Measurements from ENCODE around the gene RBP7.

Gene RBP7

DNA sequence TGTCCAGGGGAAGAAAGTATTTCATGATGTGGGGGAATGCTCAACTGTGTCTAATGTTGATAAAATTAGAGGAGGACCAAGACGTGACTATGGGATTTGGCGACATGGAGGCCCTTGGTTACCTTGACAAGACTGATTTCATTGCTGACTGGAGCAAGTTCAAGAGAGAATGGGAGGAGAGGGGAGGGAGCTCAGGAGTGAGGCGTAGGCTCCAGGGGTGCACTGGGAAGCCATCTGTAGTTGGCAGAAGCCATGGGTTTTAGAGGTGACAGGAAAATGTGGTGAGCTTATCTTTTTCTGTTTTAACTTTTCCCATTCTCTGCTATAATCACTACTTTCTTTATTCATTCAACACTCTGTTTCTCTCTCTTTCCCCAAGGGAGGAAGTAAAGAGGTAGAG, 51.6 kb downstream of the RBP7 start:
- no peak overlapping the region for H3K4me2 ChIP-seq (ENCODE audit: low read depth, low read length, poor library complexity, severe bottlenecking)
- H3K9ac ChIP-seq (ENCODE audit: low read depth, low read length, poor library complexity, severe bottlenecking) = no peak overlapping the region
- peaks cover 72% of the 10 kb centered on the region; the same call in 1 of the 2 replicates for H3K79me2 ChIP-seq (ENCODE audit: insufficient read depth, low read length)
- no peaks in the 10 kb centered on the region for H3K9me3 ChIP-seq (ENCODE audit: insufficient read depth, low read depth, low read length)
- no peak overlapping the region for H2AFZ ChIP-seq (ENCODE audit: low read length)
- peaks cover 6% of the 10 kb centered on the region; the same call in 1 of the 2 replicates for H3K36me3 ChIP-seq (ENCODE audit: insufficient read depth, low read length)
- H3K4me3 ChIP-seq (ENCODE audit: low read length, poor library complexity, severe bottlenecking) = no peak overlapping the region
- H3K9me2 ChIP-seq (replicated peaks; ENCODE audit: low read depth, low read length) = no peaks in the 10 kb centered on the region
- H3K4me1 ChIP-seq (ENCODE audit: insufficient read depth, low read length, poor library complexity, severe bottlenecking) = peaks cover 15% of the 10 kb centered on the region
- no peaks in the 10 kb centered on the region for H3K27me3 ChIP-seq (ENCODE audit: insufficient read depth, low read length, poor library complexity, severe bottlenecking)
- H4K20me1 ChIP-seq (ENCODE audit: insufficient read depth, low read length, poor library complexity, severe bottlenecking) = peaks cover 3% of the 10 kb centered on the region
- H3F3A ChIP-seq (ENCODE audit: low read depth) = no peaks in the 10 kb centered on the region
- TF ChIP-seq, protein P1, sequence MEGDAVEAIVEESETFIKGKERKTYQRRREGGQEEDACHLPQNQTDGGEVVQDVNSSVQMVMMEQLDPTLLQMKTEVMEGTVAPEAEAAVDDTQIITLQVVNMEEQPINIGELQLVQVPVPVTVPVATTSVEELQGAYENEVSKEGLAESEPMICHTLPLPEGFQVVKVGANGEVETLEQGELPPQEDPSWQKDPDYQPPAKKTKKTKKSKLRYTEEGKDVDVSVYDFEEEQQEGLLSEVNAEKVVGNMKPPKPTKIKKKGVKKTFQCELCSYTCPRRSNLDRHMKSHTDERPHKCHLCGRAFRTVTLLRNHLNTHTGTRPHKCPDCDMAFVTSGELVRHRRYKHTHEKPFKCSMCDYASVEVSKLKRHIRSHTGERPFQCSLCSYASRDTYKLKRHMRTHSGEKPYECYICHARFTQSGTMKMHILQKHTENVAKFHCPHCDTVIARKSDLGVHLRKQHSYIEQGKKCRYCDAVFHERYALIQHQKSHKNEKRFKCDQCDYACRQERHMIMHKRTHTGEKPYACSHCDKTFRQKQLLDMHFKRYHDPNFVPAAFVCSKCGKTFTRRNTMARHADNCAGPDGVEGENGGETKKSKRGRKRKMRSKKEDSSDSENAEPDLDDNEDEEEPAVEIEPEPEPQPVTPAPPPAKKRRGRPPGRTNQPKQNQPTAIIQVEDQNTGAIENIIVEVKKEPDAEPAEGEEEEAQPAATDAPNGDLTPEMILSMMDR (conservative IDR thresholded peaks at IDR 0.05; ENCODE audit: low read length) = no peak
- no peak for TF ChIP-seq EZH2phosphoT487 (IDR thresholded peaks at IDR 0.05; ENCODE audit: borderline replicate concordance)

DNA sequence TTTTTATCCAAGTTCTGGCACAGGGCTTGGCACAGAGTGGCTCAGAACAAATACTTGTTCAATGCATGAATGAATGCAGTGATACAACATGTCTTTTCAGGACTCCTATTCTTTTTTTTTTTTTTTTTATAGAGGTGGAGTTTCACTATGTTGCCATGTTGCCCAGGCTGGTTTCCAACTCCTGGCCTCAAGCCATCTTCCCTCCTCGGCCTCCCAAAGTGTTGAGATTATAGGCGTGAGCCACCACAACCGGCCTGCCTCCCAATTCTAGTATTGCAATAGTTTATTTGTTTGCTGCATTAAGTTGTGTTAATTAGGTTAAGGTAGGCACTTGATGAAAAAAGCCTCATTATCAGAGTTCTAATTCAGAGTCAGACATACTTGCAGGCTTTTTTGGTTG, 53.6 kb downstream of the RBP7 start:
- Histone ChIP-seq H3K27me3 (ENCODE audit: insufficient read depth, low read length, poor library complexity, severe bottlenecking) (no peaks in the 10 kb centered on the region), H3F3A (ENCODE audit: low read depth) (no peaks in the 10 kb centered on the region), H3K9me3 (ENCODE audit: insufficient read depth, low read depth, low read length) (no peaks in the 10 kb centered on the region), H3K9ac (ENCODE audit: low read depth, low read length, poor library complexity, severe bottlenecking) (no peak overlapping the region), H3K36me3 (ENCODE audit: insufficient read depth, low read length) (peaks cover 6% of the 10 kb centered on the region; the same call in 1 of the 2 replicates), H4K20me1 (ENCODE audit: insufficient read depth, low read length, poor library complexity, severe bottlenecking) (peaks cover 3% of the 10 kb centered on the region), H3K4me2 (ENCODE audit: low read depth, low read length, poor library complexity, severe bottlenecking) (no peak overlapping the region), H3K4me1 (ENCODE audit: insufficient read depth, low read length, poor library complexity, severe bottlenecking) (peaks cover 9% of the 10 kb centered on the region), H3K4me3 (ENCODE audit: low read length, poor library complexity, severe bottlenecking) (no peak overlapping the region), H3K79me2 (ENCODE audit: insufficient read depth, low read length) (peaks cover 65% of the 10 kb centered on the region; the same call in 1 of the 2 replicates), H3K9me2 (replicated peaks; ENCODE audit: low read depth, low read length) (no peaks in the 10 kb centered on the region), H2AFZ (ENCODE audit: low read length) (no peak overlapping the region)
- TF ChIP-seq EZH2phosphoT487 (IDR thresholded peaks at IDR 0.05; ENCODE audit: borderline replicate concordance) = no peak
- TF ChIP-seq, protein P1 (conservative IDR thresholded peaks at IDR 0.05; ENCODE audit: low read length) = no peak

DNA sequence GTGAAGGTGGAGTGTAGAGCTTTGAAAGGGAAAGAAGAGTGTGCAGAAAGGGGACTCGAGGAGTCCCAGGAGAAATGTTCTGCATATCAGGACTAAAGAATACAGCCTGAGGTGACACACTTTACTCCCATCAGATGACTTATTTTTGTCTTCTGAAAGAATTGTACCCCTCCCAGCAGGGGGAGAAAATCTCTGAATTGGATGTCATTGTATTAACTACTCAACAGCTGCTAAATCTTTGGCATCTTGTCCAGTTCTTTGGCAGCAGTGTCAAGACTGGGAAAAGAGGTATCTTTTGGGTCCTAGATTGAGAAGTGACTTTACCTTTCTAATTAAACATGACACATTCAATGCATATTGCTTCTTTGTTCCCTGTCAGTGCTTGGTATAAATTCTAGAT, 54.6 kb downstream of the RBP7 start:
- no peaks in the 10 kb centered on the region for H3K9me3 ChIP-seq (ENCODE audit: insufficient read depth, low read depth, low read length)
- no peak overlapping the region for H3K4me2 ChIP-seq (ENCODE audit: low read depth, low read length, poor library complexity, severe bottlenecking)
- H3K79me2 ChIP-seq (ENCODE audit: insufficient read depth, low read length) = peaks cover 62% of the 10 kb centered on the region; the same call in 1 of the 2 replicates
- peaks cover 3% of the 10 kb centered on the region for H4K20me1 ChIP-seq (ENCODE audit: insufficient read depth, low read length, poor library complexity, severe bottlenecking)
- no peaks in the 10 kb centered on the region for H3K9me2 ChIP-seq (replicated peaks; ENCODE audit: low read depth, low read length)
- no peak for TF ChIP-seq EZH2phosphoT487 (IDR thresholded peaks at IDR 0.05; ENCODE audit: borderline replicate concordance)
- TF ChIP-seq, protein P1 (conservative IDR thresholded peaks at IDR 0.05; ENCODE audit: low read length) = no peak
- H3K9ac ChIP-seq (ENCODE audit: low read depth, low read length, poor library complexity, severe bottlenecking) = no peak overlapping the region
- H3K36me3 ChIP-seq (ENCODE audit: insufficient read depth, low read length) = peaks cover 6% of the 10 kb centered on the region; the same call in 1 of the 2 replicates
- H3K4me3 ChIP-seq (ENCODE audit: low read length, poor library complexity, severe bottlenecking) = no peak overlapping the region
- H2AFZ ChIP-seq (ENCODE audit: low read length) = no peak overlapping the region
- no peaks in the 10 kb centered on the region for H3F3A ChIP-seq (ENCODE audit: low read depth)
- peaks cover 2% of the 10 kb centered on the region for H3K4me1 ChIP-seq (ENCODE audit: insufficient read depth, low read length, poor library complexity, severe bottlenecking)
- H3K27me3 ChIP-seq (ENCODE audit: insufficient read depth, low read length, poor library complexity, severe bottlenecking) = no peaks in the 10 kb centered on the region

All from Loucy (cell line).